ENCODE data around the gene CXCL1. TPM values are rescaled to one million over a fixed set of nuclear protein-coding genes. Genes with fewer than 3 reads are reported as not detected.

The CXCL1 gene
- polyA plus RNA-seq, 3 donors: 1.7 to 4.4 (median 3.5) TPM

DNA sequence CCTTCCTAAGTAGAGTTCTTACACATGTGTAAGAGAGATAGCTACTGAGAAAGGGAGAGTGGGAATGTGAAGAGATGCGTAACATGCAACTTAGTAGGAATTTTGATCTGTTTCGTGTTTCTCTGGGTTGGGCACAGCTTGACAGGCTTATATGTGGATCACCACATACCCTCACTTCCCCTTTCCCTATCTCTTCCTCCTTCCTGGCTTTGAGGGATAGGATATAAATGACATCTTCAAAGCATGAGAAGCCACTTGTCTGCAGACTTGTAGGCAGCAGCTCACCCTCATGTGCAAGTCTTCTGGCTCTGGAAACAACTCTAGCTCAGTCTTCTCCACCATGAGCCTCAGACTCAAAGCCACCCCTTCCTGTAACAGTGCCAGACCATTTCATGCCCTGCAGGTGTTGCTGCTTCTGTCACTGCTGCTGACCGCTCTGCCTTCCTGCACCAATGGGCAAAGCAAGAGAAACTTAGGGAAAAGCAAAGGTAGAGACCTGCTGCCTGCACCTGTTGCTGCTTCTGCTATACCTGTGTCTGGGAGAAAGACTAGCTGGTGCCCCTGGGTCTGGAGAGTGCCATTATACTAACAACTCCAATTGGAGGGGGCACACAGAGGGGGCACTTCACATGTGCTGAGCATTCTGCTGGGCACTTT lies 21.5 kb upstream of the CXCL1 start:
- TF ChIP-seq, protein P1, sequence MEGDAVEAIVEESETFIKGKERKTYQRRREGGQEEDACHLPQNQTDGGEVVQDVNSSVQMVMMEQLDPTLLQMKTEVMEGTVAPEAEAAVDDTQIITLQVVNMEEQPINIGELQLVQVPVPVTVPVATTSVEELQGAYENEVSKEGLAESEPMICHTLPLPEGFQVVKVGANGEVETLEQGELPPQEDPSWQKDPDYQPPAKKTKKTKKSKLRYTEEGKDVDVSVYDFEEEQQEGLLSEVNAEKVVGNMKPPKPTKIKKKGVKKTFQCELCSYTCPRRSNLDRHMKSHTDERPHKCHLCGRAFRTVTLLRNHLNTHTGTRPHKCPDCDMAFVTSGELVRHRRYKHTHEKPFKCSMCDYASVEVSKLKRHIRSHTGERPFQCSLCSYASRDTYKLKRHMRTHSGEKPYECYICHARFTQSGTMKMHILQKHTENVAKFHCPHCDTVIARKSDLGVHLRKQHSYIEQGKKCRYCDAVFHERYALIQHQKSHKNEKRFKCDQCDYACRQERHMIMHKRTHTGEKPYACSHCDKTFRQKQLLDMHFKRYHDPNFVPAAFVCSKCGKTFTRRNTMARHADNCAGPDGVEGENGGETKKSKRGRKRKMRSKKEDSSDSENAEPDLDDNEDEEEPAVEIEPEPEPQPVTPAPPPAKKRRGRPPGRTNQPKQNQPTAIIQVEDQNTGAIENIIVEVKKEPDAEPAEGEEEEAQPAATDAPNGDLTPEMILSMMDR (IDR thresholded peaks at IDR 0.05): no peak
- H3K36me3 ChIP-seq (replicated peaks in 1 of 2; ENCODE audit: control insufficient read depth in 1 of 2, insufficient read depth in 2 of 2, low read length in 2 of 2): no peaks in the 10 kb centered on the region
- peaks cover 19 to 26% of the 10 kb centered on the region in 2 donors for H3K4me1 ChIP-seq (ENCODE audit: control insufficient read depth in 1 of 2, insufficient read depth in 2 of 2, low read length in 2 of 2)
- no peak overlapping the region for H3K9ac ChIP-seq (ENCODE audit: insufficient read depth, low read length, poor library complexity, severe bottlenecking)
- no peak overlapping the region for H2AFZ ChIP-seq (ENCODE audit: insufficient read depth, low read depth, low read length, poor library complexity, severe bottlenecking)
- H3K27ac ChIP-seq (ENCODE audit: low read depth in 1 of 2, low read length in 2 of 2): no peak overlapping the region
- Mint-ChIP-seq H3K27me3 (ENCODE audit: low read depth in 3 of 3) (peaks cover 0 to 5% (median 2%) of the 10 kb centered on the region in 3 donors), H3K4me3 (peak overlapping the region; percentile 26 to 39), H3K27ac (peak overlapping the region in 2 of 7 donors; percentile 19 to 46), H3K36me3 (no peaks in the 10 kb centered on the region), H3K4me1 (peaks cover 31% of the 10 kb centered on the region), H3K9me3 (no peaks in the 10 kb centered on the region)
- no peaks in the 10 kb centered on the region for H3K9me3 ChIP-seq (replicated peaks in 1 of 2; ENCODE audit: control insufficient read depth in 1 of 2, insufficient read depth in 1 of 2, low read length in 2 of 2)
- no peaks in the 10 kb centered on the region for H4K20me1 ChIP-seq (ENCODE audit: insufficient read depth, low read length)
- DNase-seq: peak; percentile 43 to 60 (median 57)
- H3K4me2 ChIP-seq (replicated peaks; ENCODE audit: extremely low read depth, low read length, poor library complexity, severe bottlenecking): no peak overlapping the region
- intact Hi-C loops (cut with micrococcal nuclease): no loop called here
- H3K79me2 ChIP-seq (ENCODE audit: insufficient read depth, low read length): no peaks in the 10 kb centered on the region
- WGBS (ENCODE audit: insufficient coverage): 100% methylated on average over 1 of the region's 3 CpGs
- H3K27me3 ChIP-seq (ENCODE audit: control insufficient read depth in 2 of 2, insufficient read depth in 2 of 2, low read length in 2 of 2): no peaks in the 10 kb centered on the region
- no peak overlapping the region for H3K4me3 ChIP-seq (replicated peaks in 1 of 3; ENCODE audit: low read depth in 2 of 3, low read length in 3 of 3)

DNA sequence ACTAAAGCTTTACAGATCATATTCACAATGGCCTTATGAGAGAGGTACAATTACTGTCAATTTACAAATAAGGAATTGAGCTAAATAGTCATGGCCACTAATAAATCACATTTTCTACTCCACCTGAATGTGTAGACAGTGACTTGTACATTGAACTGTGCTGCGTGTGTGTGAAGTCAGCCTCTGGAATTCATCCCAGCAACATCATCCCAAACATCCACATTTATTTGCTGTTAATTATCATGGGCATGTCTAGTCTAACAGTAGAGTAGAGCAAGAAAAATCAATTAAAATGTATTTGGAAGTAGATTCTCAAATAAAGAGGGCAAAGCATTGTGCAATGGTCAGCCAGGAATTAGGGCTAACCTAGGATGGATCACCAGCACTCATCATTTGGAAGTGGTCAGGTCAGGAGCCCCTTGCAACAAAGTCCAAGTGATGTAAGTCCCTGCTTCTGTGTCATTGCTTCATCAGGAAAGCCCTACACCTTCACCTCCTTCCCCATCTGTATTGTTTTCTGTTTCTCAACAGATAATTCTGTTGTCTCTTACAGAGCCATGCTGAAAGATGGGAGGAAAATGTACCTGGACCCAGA lies 20.9 kb upstream of the CXCL1 start:
- Mint-ChIP-seq H3K9me3 (no peaks in the 10 kb centered on the region), H3K4me3 (no peak overlapping the region), H3K27ac (no peak overlapping the region), H3K36me3 (no peaks in the 10 kb centered on the region), H3K27me3 (ENCODE audit: low read depth in 3 of 3) (peaks cover 0 to 7% (median 7%) of the 10 kb centered on the region in 3 donors), H3K4me1 (peaks cover 34% of the 10 kb centered on the region)
- Histone ChIP-seq H3K9me3 (replicated peaks in 1 of 2; ENCODE audit: control insufficient read depth in 1 of 2, insufficient read depth in 1 of 2, low read length in 2 of 2) (no peaks in the 10 kb centered on the region), H3K9ac (ENCODE audit: insufficient read depth, low read length, poor library complexity, severe bottlenecking) (no peak overlapping the region), H3K4me1 (ENCODE audit: control insufficient read depth in 1 of 2, insufficient read depth in 2 of 2, low read length in 2 of 2) (peaks cover 25 to 32% of the 10 kb centered on the region in 2 donors), H3K4me3 (replicated peaks in 1 of 3; ENCODE audit: low read depth in 2 of 3, low read length in 3 of 3) (no peak overlapping the region), H4K20me1 (ENCODE audit: insufficient read depth, low read length) (no peaks in the 10 kb centered on the region), H3K27ac (ENCODE audit: low read depth in 1 of 2, low read length in 2 of 2) (no peak overlapping the region), H3K4me2 (replicated peaks; ENCODE audit: extremely low read depth, low read length, poor library complexity, severe bottlenecking) (no peak overlapping the region), H3K36me3 (replicated peaks in 1 of 2; ENCODE audit: control insufficient read depth in 1 of 2, insufficient read depth in 2 of 2, low read length in 2 of 2) (no peaks in the 10 kb centered on the region), H3K79me2 (ENCODE audit: insufficient read depth, low read length) (no peaks in the 10 kb centered on the region), H3K27me3 (ENCODE audit: control insufficient read depth in 2 of 2, insufficient read depth in 2 of 2, low read length in 2 of 2) (peaks cover 0 to 3% of the 10 kb centered on the region in 2 donors), H2AFZ (ENCODE audit: insufficient read depth, low read depth, low read length, poor library complexity, severe bottlenecking) (no peak overlapping the region)
- no peak for DNase-seq
- intact Hi-C loops (cut with micrococcal nuclease): no loop called here
- no CpG with 5 or more reads among the region's 1 CpG for WGBS (ENCODE audit: insufficient coverage)
- TF ChIP-seq, protein P1 (IDR thresholded peaks at IDR 0.05): no peak
